GM12891 (cell line): ENCODE data around the gene STAG3.

ENCODE experiments used
- POLR2A ChIP-seq: IDR thresholded peaks from 2 replicates; pipeline ENCODE4 v1.6.1; 2011; ENCODE audit warnings: low read depth, low read length, control low read depth
- POLR2AphosphoS5 ChIP-seq: IDR thresholded peaks from 2 replicates; pipeline ENCODE4 v1.6.1; 2011; ENCODE audit warnings: low read depth, low read length, control low read depth
- POU2F2 ChIP-seq: IDR thresholded peaks from 2 replicates; pipeline ENCODE4 v1.6.1; 2011; ENCODE audit warnings: low read depth, mild to moderate bottlenecking, control low read depth, low read length, moderate library complexity
- SPI1 ChIP-seq: IDR thresholded peaks from 2 replicates; pipeline ENCODE4 v1.6.1; 2011; ENCODE audit warnings: low read depth, low read length, control low read depth

DNA sequence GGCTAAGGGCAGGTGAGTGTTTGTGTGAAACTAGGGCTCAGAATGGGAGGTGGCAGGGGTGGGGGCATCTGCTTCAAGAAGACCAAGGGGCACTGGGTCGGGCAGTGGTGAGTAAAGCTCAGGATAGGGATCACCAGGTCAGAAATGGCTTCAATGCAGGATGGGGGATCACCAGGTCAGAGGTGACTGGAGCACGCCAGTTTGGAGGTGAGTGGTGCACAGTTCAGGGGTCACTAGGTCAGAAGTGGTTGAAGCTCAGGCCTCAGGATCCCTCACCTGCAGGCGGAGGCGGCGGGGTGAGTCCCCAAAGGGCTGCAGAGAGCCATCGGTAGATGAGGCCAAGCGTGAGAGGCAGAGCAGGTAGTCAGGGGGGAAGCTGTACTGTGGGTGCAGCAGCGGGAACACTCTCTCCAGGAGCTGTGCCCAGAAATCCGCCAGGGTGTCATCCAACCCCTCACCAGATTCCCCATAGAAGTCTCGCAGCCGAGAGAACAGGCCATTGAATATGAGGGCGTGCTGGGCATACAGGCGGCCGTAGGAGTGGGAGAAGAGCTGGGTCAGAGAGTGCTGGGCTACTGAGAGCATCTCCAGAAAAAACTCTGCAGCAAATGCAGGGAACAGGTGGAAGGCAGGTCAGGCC, 2.3 kb upstream of the STAG3 start:
- TF ChIP-seq POLR2AphosphoS5 (no peak), SPI1 (no peak), POLR2A (no peak), POU2F2 (no peak)
